Bronchial epithelial cell (primary cell): Measurements from ENCODE around the gene MYO5A. TPM values are rescaled to one million over a fixed set of nuclear protein-coding genes. Genes with fewer than 3 reads are reported as not detected.
"Not testable (repeated sequence)": the region's sequence is repeated elsewhere in the genome, so short reads cannot be mapped to it uniquely, and the experiment has no call there.

Experiments used
- DNase-seq: peaks from one replicate; pipeline ENCODE4 v3.0.0-alpha.2; 2010; ENCODE audit warnings: low read depth
- FAIRE-seq: peaks from 2 replicates; lab custom pipeline; 2011; peaks lifted over from hg19 to GRCh38; lab: Jason Lieb, UNC
- H3K27me3 ChIP-seq: 2 replicates; pipeline ENCODE4 v1.5.1; 2011; ENCODE audit warnings: low read length; ENCODE audit not compliant: control insufficient read depth, insufficient read depth
- H3K36me3 ChIP-seq: 2 replicates; pipeline ENCODE4 v1.5.1; 2011; ENCODE audit warnings: low read length; ENCODE audit not compliant: control insufficient read depth, insufficient read depth
- H3K4me3 ChIP-seq: 2 replicates; pipeline ENCODE4 v1.5.1; 2011; ENCODE audit warnings: mild to moderate bottlenecking, low read depth, low read length, control low read depth
- total RNA-seq: library from RNA; depleted of rRNA; stranded (reverse); fragments of >200 nt; gene quantifications from 2 replicates; pipeline ENCODE4 v1.2.1, GENCODE V29; 2014
- TF ChIP-seq, protein P1 (sequence below): IDR thresholded peaks from 2 replicates; pipeline ENCODE4 v1.5.1; 2011; ENCODE audit warnings: mild to moderate bottlenecking, moderate library complexity, low read length, control low read depth, inconsistent platforms; ENCODE audit not compliant: insufficient read depth, severe bottlenecking

The MYO5A gene
- total RNA-seq, 1 donor from 2014 or later = 29.5 TPM

- Histone ChIP-seq H3K36me3 (no peaks in the 10 kb centered on the region), H3K4me3 (no peak overlapping the region), H3K27me3 (no peaks in the 10 kb centered on the region)
- DNase-seq = no peak
- TF ChIP-seq, protein P1, sequence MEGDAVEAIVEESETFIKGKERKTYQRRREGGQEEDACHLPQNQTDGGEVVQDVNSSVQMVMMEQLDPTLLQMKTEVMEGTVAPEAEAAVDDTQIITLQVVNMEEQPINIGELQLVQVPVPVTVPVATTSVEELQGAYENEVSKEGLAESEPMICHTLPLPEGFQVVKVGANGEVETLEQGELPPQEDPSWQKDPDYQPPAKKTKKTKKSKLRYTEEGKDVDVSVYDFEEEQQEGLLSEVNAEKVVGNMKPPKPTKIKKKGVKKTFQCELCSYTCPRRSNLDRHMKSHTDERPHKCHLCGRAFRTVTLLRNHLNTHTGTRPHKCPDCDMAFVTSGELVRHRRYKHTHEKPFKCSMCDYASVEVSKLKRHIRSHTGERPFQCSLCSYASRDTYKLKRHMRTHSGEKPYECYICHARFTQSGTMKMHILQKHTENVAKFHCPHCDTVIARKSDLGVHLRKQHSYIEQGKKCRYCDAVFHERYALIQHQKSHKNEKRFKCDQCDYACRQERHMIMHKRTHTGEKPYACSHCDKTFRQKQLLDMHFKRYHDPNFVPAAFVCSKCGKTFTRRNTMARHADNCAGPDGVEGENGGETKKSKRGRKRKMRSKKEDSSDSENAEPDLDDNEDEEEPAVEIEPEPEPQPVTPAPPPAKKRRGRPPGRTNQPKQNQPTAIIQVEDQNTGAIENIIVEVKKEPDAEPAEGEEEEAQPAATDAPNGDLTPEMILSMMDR = no peak
- FAIRE-seq = no peak
These were observed 104.8 kb downstream of the MYO5A start for GRCh38 chr15:52423852-52424251.

DNA sequence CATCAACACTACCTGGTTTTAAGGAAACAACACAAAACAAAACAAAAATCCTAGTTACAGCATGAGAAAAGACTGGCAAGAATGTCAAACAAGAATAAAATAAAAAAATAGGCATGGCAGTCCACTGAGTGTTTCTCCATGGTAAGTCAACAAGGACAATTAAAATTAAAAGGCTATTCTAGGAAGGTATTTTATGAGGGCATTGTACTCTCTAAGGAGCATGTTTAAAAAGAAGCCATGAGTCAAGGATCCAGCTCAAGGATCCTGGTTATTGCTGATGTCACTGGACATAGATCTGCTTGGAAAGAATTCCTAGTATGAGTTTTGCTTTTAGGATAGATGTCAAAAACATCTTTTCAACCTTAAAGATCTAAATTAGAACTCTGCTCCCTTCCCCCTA lies 106.7 kb downstream of the MYO5A start:
- no peak for FAIRE-seq

GRCh38 chr15:52421029-52421428 lies 107.7 kb downstream of the MYO5A start:
- TF ChIP-seq, protein P1 = no peak
- no peak for FAIRE-seq

More for the DNA sequence above, 106.7 kb downstream of the MYO5A start:
- Histone ChIP-seq H3K36me3 (no peaks in the 10 kb centered on the region), H3K4me3 (no peak overlapping the region), H3K27me3 (no peaks in the 10 kb centered on the region)
- TF ChIP-seq, protein P1 = no peak
- DNase-seq = no peak

GRCh38 chr15:52419494-52419893 lies 109.2 kb downstream of the MYO5A start:
- Histone ChIP-seq H3K4me3 (no peak overlapping the region), H3K36me3 (no peaks in the 10 kb centered on the region), H3K27me3 (no peaks in the 10 kb centered on the region)
- no peak for DNase-seq
- FAIRE-seq = no peak
- TF ChIP-seq, protein P1 = no peak

More at GRCh38 chr15:52421029-52421428, 107.7 kb downstream of the MYO5A start:
- no peaks in the 10 kb centered on the region for H3K27me3 ChIP-seq
- H3K4me3 ChIP-seq = no peak overlapping the region
- DNase-seq = no peak
- no peaks in the 10 kb centered on the region for H3K36me3 ChIP-seq

GRCh38 chr15:52417957-52418356 lies 110.7 kb downstream of the MYO5A start:
- DNase-seq (no peak), FAIRE-seq (no peak)
- TF ChIP-seq, protein P1 = no peak
- Histone ChIP-seq H3K27me3 (no peaks in the 10 kb centered on the region), H3K36me3 (no peaks in the 10 kb centered on the region), H3K4me3 (no peak overlapping the region)

GRCh38 chr15:52417521-52417920 lies 111.2 kb downstream of the MYO5A start:
- TF ChIP-seq, protein P1 = no peak
- DNase-seq = peak; percentile 8
- Histone ChIP-seq H3K27me3 (no peaks in the 10 kb centered on the region), H3K4me3 (no peak overlapping the region), H3K36me3 (no peaks in the 10 kb centered on the region)
- no peak for FAIRE-seq

GRCh38 chr15:52416566-52416965 lies 112.1 kb downstream of the MYO5A start:
- H3K36me3 ChIP-seq, H3K4me3 ChIP-seq, H3K27me3 ChIP-seq, DNase-seq, FAIRE-seq: not testable (repeated sequence)
